ENCODE measurements around the gene NPR2. TPM values are rescaled to one million over a fixed set of nuclear protein-coding genes. Genes with fewer than 3 reads are reported as not detected.

NPR2 gene
- total and polyA plus RNA-seq, 2 of the 13 experiments (the other 11 are each of a cell fraction or from before 2014, with no cell fraction given), result 7.4 to 9.4 TPM

GRCh38 chr9:35812025-35812602, 20.7 kb downstream of the NPR2 start, which contains the start of gene SPAG8 (continued):
- TF ChIP-seq PITX1 (CRISPR knock-in tag; IDR thresholded peaks at IDR 0.05) (peak; percentile 86), KAT8 (CRISPR knock-in tag; IDR thresholded peaks at IDR 0.05) (peak; percentile 93), SIN3B (IDR thresholded peaks at IDR 0.05; ENCODE audit: low read length) (0 out of 2 replicates have a peak, but pooled peaks have one; percentile 27), YY1 (IDR thresholded peaks at IDR 0.05; ENCODE audit: insufficient read depth, insufficient replicate concordance, low read depth, low read length) (peak; percentile 73), JDP2 (CRISPR knock-in tag; IDR thresholded peaks at IDR 0.05; ENCODE audit: borderline replicate concordance) (no peak), ISL2 (CRISPR knock-in tag; IDR thresholded peaks at IDR 0.05) (no peak), GABPB1 (CRISPR knock-in tag; IDR thresholded peaks at IDR 0.05) (peak; percentile 97), ZNF431 (CRISPR knock-in tag; IDR thresholded peaks at IDR 0.05; ENCODE audit: borderline replicate concordance, low read depth) (no peak), ZNF556 (CRISPR knock-in tag; IDR thresholded peaks at IDR 0.05; ENCODE audit: borderline replicate concordance) (peak; percentile 65; the same call in 1 of the 2 replicates), ZMYM4 (CRISPR knock-in tag; IDR thresholded peaks at IDR 0.05) (0 out of 2 replicates have a peak, but pooled peaks have one; percentile 35), ZSCAN29 (CRISPR knock-in tag; conservative IDR thresholded peaks at IDR 0.05) (no peak), CBX5 (CRISPR knock-in tag; IDR thresholded peaks at IDR 0.05; ENCODE audit: borderline replicate concordance) (peak; percentile 31; the same call in 1 of the 2 replicates), ZNF331 (CRISPR knock-in tag; IDR thresholded peaks at IDR 0.05) (peak; percentile 50; the same call in 1 of the 2 replicates), FOXK1 (CRISPR knock-in tag; IDR thresholded peaks at IDR 0.05; ENCODE audit: borderline replicate concordance, low read depth) (peak; percentile 59; the same call in 1 of the 2 replicates), ZNF3 (CRISPR knock-in tag; IDR thresholded peaks at IDR 0.05) (no peak)
- TF ChIP-seq, protein P1, sequence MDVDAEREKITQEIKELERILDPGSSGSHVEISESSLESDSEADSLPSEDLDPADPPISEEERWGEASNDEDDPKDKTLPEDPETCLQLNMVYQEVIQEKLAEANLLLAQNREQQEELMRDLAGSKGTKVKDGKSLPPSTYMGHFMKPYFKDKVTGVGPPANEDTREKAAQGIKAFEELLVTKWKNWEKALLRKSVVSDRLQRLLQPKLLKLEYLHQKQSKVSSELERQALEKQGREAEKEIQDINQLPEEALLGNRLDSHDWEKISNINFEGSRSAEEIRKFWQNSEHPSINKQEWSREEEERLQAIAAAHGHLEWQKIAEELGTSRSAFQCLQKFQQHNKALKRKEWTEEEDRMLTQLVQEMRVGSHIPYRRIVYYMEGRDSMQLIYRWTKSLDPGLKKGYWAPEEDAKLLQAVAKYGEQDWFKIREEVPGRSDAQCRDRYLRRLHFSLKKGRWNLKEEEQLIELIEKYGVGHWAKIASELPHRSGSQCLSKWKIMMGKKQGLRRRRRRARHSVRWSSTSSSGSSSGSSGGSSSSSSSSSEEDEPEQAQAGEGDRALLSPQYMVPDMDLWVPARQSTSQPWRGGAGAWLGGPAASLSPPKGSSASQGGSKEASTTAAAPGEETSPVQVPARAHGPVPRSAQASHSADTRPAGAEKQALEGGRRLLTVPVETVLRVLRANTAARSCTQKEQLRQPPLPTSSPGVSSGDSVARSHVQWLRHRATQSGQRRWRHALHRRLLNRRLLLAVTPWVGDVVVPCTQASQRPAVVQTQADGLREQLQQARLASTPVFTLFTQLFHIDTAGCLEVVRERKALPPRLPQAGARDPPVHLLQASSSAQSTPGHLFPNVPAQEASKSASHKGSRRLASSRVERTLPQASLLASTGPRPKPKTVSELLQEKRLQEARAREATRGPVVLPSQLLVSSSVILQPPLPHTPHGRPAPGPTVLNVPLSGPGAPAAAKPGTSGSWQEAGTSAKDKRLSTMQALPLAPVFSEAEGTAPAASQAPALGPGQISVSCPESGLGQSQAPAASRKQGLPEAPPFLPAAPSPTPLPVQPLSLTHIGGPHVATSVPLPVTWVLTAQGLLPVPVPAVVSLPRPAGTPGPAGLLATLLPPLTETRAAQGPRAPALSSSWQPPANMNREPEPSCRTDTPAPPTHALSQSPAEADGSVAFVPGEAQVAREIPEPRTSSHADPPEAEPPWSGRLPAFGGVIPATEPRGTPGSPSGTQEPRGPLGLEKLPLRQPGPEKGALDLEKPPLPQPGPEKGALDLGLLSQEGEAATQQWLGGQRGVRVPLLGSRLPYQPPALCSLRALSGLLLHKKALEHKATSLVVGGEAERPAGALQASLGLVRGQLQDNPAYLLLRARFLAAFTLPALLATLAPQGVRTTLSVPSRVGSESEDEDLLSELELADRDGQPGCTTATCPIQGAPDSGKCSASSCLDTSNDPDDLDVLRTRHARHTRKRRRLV (CRISPR knock-in tag; IDR thresholded peaks at IDR 0.05), result no peak
